Fibroblast of skin of back (primary cell): Measurements from ENCODE around the gene CDK6.
"Not testable (repeated sequence)": the region's sequence is repeated elsewhere in the genome, so short reads cannot be mapped to it uniquely, and the experiment has no call there.

Experiments
- DNase-seq: peaks from one replicate; pipeline ENCODE4 v3.0.0-alpha.2; 2013

CDK6 gene

GRCh38 chr7:92614660-92615174 is 221.7 kb downstream of the CDK6 start:
- no peak for DNase-seq

- no peak for DNase-seq
These were observed 222.7 kb downstream of the CDK6 start for GRCh38 chr7:92613720-92614119.

GRCh38 chr7:92613214-92613613 is 223.2 kb downstream of the CDK6 start:
- DNase-seq, result no peak

- DNase-seq, result peak; percentile 83
These were observed 223.9 kb downstream of the CDK6 start for GRCh38 chr7:92612501-92612900.

DNA sequence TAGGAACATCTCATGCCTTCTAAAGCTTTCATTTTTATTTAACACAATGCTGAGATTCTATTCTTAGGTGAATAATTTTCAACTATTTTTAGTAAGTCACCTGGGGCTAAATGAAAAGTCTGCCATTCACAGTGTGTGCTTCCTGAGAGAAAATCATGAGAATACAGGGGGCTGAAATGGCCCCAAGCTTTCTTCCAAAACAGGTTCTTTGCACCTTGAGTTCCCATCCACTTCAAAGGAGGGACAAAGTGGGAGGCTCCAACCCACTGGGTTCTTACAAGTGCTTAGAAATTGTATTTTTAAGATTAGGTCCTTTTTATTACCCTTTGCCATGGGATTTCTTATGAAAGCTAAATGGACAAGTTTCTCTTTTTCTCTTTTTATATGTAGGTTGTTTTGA is 224.6 kb downstream of the CDK6 start:
- no peak for DNase-seq

DNA sequence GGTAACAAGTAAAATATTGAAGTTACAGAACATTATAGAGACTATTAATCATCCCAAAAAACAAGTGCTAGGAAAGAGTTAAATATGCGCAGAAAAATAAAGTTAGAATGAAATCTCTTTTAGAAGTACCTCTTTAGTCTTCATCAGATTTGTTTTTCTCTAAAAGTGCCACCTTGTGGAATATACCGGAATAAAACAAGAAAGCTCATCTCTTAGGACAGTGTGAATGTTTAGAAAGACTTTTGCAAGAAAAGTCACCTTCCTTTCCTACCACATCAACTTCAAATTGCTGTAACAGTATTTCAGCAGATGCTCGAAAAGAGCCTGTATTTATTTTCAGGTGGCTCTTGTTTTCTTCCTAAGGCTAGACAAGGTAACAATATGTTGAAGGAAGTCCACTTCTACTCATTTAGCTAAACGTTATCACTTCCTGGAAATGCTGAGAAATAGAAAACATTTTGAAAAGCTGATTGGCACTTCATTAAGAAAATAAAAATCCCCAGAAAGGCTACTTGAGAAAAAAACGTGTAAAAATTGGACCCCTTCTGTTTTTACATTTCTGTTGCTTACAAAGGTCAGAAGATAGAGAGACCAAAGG is 226.4 kb downstream of the CDK6 start:
- DNase-seq, result peak; percentile 38

DNA sequence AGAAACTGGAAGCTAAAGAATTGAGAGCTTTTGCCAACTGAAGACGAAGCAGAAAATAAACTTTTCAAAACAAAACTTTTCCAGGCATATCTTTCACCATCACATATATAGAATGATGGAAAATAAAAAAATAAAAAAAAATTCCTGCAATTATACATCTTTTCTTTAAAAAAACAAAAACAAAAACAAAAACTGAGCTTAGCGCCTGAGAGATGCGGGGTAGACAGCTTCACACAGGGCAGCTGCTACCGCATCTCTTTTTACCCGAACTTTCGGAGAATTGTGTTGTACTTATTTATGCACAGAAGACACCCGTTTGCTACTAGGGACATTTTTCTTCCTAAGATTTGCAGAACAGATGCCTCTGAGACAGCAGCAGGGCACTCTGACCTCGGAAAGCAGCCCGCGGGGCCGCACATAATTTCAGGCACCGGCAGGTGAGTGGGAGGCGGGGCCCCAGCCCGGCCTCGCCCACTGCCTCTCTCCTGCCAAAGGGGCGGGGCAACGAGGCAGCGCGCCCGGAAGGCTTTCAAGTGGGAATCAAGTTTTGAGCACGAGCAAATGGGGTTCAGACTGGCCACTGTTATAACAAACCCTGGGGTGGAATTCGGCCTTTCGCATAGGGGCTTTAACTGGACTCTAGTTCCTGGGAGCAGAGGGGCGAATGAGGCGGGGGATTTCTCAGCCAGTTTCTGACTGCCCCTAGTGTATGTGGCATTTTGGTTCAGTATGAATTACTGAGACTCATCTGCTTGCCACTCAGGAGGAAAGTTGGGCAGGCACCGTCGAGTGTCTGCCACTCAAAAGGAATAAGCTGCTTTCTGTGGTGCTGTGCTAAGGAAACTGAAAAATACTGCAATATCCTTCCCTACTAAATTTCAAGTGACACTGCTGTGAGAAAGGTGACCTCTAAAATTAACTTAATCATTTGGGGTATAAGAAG is 227.7 kb downstream of the CDK6 start:
- DNase-seq, result no peak

GRCh38 chr7:92606985-92607384 is 229.4 kb downstream of the CDK6 start:
- DNase-seq, result no peak

DNA sequence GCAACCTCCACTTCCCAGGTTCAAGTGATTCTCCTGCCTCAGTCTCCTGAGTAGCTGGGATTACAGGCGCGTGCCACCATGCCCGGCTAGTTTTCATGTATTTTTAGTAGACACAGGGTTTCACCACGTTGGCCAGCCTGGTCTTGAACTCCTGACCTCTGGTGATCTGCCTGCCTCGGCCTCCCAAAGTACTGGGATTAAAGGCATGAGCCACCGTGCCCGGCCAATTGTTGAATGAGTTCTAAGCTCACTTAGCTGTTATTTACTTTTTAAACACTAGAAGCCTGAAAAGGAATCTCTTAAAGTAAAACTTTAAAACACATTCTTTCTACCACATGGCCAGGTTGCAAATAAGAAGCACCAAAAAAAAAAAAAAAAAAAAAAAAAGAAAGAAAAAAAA is 231.9 kb downstream of the CDK6 start:
- not testable (repeated sequence) for DNase-seq

DNA sequence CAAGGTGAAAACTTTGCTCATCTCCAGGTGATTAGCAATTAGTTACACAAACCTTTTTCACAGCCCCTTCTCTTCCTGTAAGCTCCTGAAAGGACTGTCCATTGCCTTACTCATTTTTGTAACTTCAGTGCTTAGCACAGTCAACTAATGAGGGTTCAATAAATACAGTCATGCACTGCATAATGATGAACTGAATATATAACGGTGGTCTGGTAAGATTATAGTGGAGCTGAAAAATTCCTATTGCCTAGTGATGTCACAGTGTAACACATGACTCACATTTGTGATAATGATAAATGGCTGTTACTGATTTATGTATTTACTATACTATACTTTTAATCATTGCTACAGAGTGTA is 233.3 kb downstream of the CDK6 start:
- no peak for DNase-seq

- no peak for DNase-seq
These were observed 233.9 kb downstream of the CDK6 start for GRCh38 chr7:92602352-92603088.

DNA sequence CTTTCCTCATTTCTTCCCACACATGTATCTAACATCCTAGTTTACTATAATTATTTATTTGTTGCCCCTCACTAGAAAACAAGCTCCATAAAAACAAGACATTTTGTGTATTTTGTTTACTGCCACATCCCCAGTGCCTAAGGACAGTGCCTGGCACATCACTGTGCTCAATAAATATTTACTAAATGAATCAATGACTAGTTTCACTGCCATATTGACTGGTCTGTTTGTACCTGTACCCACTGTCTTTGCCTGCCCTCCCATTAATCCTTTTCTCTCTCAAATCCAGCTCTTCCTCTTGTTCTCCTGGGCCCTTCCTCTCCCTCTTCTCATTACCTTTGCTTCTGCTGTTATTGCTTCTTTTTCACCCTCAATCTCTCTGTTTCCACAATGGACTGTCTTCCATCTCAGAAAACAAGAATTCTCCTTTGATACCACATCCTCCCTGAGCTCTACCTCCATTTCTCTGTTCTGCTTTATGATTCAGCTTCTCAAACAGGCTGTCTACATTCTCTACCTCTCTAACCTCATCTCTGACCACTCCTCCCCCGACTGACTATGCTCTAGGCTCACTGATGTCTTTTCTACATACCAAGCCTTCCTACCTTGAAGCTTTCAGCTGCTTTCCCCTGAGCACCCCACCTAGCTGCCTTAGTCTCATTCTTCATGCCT is 237.9 kb downstream of the CDK6 start:
- DNase-seq, result no peak

DNA sequence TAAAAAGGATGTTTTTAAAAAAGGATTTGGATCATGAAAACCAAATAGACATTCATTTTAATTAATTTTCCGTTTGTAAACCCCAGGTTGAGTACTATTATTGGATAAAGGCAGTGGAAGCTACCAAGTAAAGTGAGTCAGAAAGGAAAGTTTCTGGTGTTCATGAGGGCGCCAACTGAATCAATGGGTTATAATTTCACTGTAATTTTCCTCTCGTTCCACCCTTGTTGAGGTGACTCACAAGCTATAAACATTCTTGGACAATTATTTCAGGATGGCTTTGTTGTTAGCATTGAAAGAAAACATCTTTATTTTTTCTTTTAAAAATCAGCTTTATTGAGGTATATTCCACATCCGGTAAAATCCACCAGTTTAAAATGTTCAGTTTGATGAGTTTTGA is 241.1 kb downstream of the CDK6 start:
- DNase-seq, result peak; percentile 31

GRCh38 chr7:92594746-92595145 is 241.6 kb downstream of the CDK6 start:
- no peak for DNase-seq

GRCh38 chr7:92590711-92591310 is 245.6 kb downstream of the CDK6 start:
- DNase-seq, result no peak

DNA sequence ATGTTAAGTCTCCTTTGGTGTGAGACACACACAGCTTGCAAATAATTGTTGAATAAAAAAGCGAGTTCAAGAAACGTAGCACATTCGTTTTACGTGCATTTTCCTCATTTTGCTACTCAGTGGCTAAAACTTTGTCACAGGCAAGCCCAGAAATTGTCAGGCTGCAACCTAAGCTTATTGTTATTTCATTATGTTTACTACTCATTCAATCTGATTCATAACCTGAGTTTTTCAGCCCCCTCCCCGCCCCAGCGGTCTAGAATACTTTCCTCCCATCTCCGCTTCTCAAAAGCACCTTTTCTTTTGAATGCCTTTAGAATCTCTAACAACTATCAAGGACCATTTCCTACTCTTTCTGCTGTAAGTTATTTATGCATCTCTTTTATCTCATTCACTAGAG is 247.3 kb downstream of the CDK6 start:
- DNase-seq, result no peak

DNA sequence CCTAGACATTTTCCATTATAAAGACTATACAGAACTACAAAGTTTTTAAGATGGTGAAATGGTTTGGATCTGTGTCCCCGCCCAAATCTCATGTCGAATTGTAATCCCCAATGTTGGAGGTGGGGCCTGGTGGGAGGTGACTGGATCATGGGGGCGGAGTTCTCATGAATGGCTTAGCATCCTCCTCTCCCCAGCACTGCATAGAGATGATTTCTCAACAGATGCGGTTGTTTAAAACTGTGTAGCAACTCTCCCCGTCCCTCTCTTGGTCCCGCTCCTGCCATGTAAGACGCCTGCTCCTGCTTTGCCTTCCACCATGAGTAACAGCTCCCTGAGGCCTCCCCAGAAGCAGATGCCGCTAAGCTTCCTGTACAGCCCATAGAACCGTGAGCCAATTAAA is 247.8 kb downstream of the CDK6 start:
- DNase-seq, result no peak

DNA sequence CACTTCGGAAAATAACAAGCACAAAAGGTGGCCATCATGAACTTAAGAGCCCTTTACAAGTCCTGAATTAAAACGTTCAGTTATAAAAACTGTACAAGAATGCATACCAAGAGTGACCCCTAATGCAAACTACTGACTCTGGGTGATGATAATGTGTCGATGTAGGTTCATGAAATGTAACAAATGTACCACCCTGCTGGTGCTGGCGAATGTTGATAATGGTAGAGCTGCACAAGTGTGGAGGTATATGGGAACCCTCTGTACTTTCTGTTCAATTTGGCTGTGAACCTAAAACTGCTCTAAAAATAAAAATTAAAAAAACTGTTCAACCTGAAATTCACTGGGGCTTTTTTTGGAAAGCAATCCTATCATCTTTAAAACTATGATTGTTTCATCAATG is 249.5 kb downstream of the CDK6 start:
- no peak for DNase-seq

GRCh38 chr7:92586403-92586802 is 250.0 kb downstream of the CDK6 start:
- peak; percentile 32 for DNase-seq

DNA sequence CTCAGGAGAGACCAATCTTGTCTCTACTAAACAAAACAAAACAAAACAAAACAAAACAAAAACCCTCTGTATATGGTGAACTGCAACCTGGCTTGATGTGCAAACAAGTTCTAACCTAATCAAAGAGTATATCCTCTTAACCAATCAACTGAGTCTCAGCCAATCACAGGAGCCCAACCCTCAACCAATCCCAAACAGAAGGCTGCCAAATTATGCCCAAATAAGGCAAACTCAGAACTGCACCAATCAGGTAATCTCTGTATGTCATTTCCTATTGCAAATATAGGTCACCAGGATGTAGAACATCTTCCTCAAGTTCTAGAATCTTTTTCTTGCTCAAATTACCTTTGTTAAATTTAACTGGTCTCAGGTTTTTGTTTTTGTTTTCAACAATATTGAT is 251.4 kb downstream of the CDK6 start:
- peak; percentile 25 for DNase-seq

- no peak for DNase-seq
These were observed 253.4 kb downstream of the CDK6 start for GRCh38 chr7:92582948-92583347.

- DNase-seq, result no peak
These were observed 260.1 kb downstream of the CDK6 start for GRCh38 chr7:92576296-92576695.
